WERI-Rb-1 (cell line): ENCODE data around the gene SNX15.

Experiments used
- DNase-seq: peaks from one replicate; pipeline ENCODE4 v3.0.0-alpha.2; 2020
- H3K27ac ChIP-seq: fragments of 250-450 bp; sonication (Bioruptor Pico); 2 replicates; pipeline ENCODE4 v1.5.1; 2020; ENCODE audit warnings: mild to moderate bottlenecking, moderate library complexity
- H3K27me3 ChIP-seq: fragments of 250-450 bp; sonication (Bioruptor Pico); 2 replicates; pipeline ENCODE4 v1.5.1; 2021; ENCODE audit warnings: mild to moderate bottlenecking, low read depth, moderate library complexity; ENCODE audit not compliant: insufficient read depth, severe bottlenecking
- H3K36me3 ChIP-seq: fragments of 250-450 bp; sonication (Bioruptor Pico); 2 replicates; pipeline ENCODE4 v1.5.1; 2020; ENCODE audit warnings: mild to moderate bottlenecking, moderate library complexity
- H3K4me3 ChIP-seq: 2 replicates; pipeline ENCODE4 v1.5.1; 2011; ENCODE audit warnings: low read depth, mild to moderate bottlenecking, control low read depth, low read length
- H3K9me3 ChIP-seq: fragments of 250-450 bp; sonication (Bioruptor Pico); 2 replicates; pipeline ENCODE4 v1.5.1; 2021; ENCODE audit warnings: mild to moderate bottlenecking, moderate library complexity; ENCODE audit not compliant: severe bottlenecking
- CTCF ChIP-seq: IDR thresholded peaks from 2 replicates; pipeline ENCODE4 v1.5.1; 2011; ENCODE audit warnings: low read depth, mild to moderate bottlenecking, control low read depth, inconsistent platforms, low read length

Gene SNX15

GRCh38 chr11:65053827-65054508, 26.7 kb downstream of the SNX15 start:
- Histone ChIP-seq H3K4me3 (no peak overlapping the region), H3K27ac (no peak overlapping the region), H3K27me3 (no peaks in the 10 kb centered on the region), H3K36me3 (no peaks in the 10 kb centered on the region), H3K9me3 (no peaks in the 10 kb centered on the region)
- no peak for DNase-seq
- TF ChIP-seq CTCF = no peak

- H3K36me3 ChIP-seq = no peaks in the 10 kb centered on the region
- no peaks in the 10 kb centered on the region for H3K9me3 ChIP-seq
- no peak overlapping the region for H3K27ac ChIP-seq
- no peak for DNase-seq
- no peak for TF ChIP-seq CTCF
- H3K27me3 ChIP-seq = no peaks in the 10 kb centered on the region
- no peak overlapping the region for H3K4me3 ChIP-seq
These were observed 28.3 kb downstream of the SNX15 start for GRCh38 chr11:65055538-65055937.

GRCh38 chr11:65056999-65057398, 29.8 kb downstream of the SNX15 start:
- Histone ChIP-seq H3K27me3 (no peaks in the 10 kb centered on the region), H3K27ac (no peak overlapping the region), H3K9me3 (no peaks in the 10 kb centered on the region), H3K4me3 (no peak overlapping the region), H3K36me3 (no peaks in the 10 kb centered on the region)
- TF ChIP-seq CTCF = no peak
- no peak for DNase-seq

DNA sequence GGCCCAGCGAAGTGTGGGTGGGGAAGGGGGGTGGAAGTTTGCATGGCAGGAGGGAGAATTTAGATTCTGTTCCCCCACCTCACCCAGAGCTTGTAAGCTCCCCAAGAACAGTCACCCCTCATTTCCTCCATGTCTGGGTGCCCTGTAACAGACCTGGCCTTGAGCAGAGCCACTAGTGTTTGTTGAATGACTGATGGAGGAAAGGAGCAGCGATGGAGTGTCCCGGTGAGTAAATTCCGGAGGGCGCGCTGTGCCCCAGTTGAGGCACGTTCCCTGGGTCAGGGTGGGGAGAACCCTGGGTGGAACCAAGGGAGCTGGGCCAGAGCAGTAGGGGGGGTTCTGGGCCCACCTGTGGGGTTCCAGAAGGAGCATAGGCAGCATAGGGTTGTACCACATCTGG, 30.3 kb downstream of the SNX15 start:
- no peaks in the 10 kb centered on the region for H3K36me3 ChIP-seq
- H3K9me3 ChIP-seq = no peaks in the 10 kb centered on the region
- no peak for TF ChIP-seq CTCF
- H3K4me3 ChIP-seq = no peak overlapping the region
- no peak for DNase-seq
- H3K27me3 ChIP-seq = no peaks in the 10 kb centered on the region
- no peak overlapping the region for H3K27ac ChIP-seq

- Histone ChIP-seq H3K36me3 (no peaks in the 10 kb centered on the region), H3K27me3 (no peaks in the 10 kb centered on the region), H3K9me3 (no peaks in the 10 kb centered on the region), H3K4me3 (no peak overlapping the region), H3K27ac (no peak overlapping the region)
- no peak for DNase-seq
- TF ChIP-seq CTCF = no peak
These were observed 30.8 kb downstream of the SNX15 start for GRCh38 chr11:65058012-65058411.
